GM10248 (cell line): Measurements from ENCODE around the gene CCNJ.

Experiments
- CTCF ChIA-PET: fragments of 300-600 bp; sonication (Branson Sonifier 250); formaldehyde crosslinking; extraction: SDS; loops from one replicate; lab custom pipeline; 2021; ENCODE audit warnings: antibody characterized with exemption; lab: Yijun Ruan, JAX
- POLR2A ChIA-PET: fragments of 350-650 bp; sonication (Branson Sonifier 250); formaldehyde crosslinking; extraction: SDS; loops from one replicate; lab custom pipeline; 2020; ENCODE audit warnings: antibody characterized with exemption; lab: Yijun Ruan, JAX
- DNase-seq: peaks from one replicate; pipeline ENCODE4 v3.0.0; 2012; ENCODE audit errors: extremely low spot score
- TF ChIP-seq, protein P1 (sequence below): IDR thresholded peaks from 2 replicates; pipeline ENCODE4 v1.5.1; 2012; ENCODE audit warnings: mild to moderate bottlenecking, low read depth; ENCODE audit errors: extremely low read depth, missing control alignments, control extremely low read depth

Gene CCNJ

DNA sequence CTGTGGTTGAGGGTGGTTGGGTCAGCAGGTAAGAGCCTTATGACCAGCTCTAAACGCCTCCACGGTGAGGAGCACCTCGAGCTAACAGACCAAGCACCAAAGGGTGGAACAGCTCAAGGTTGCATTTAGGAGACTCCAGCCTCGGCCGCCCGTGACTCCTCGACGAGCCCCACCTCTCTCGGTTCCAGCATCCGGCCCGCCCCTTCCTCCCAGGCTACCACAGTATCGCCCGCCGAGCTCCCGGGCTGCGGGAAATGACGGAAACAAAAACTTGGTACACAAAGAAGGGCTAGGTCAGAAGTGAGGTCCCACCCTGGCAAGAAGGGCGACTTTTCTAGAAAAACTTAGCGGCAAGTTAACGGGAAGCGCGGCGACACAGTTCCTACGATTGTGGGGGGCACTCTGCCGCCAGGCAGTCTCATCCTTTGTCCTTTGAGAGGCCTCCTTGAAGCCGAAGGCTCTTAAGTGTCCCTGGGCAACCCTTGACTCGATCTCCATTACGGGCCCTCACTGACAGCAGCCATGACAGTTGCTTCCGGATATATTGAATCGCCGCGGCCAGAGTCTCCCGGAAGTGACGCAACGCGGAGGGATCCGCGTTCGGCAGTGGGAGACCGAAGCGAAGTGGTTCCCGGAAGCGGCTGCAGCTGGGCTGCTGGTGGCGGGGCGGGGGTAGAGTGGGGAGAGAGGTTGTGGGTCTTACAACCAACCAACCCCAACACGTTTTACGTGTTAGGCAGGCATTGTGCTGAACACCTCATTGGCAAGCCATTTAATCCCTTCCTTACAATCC lies 46.5 kb downstream of the CCNJ start:
- DNase-seq: peak; percentile 91
- ChIA-PET CTCF (interaction anchor here (0.9 to 1.1 kb wide), 4 partner anchors 14 to 140 kb away, joined by 3 to 5 read pairs (median 3); partner anchors contain the start of gene ZNF518A), POLR2A (interaction anchor here (1.9 kb wide), 1 partner anchor 40 kb away, joined by 13 read pairs; the partner anchor contains the start of gene ZNF518A)
- TF ChIP-seq, protein P1, sequence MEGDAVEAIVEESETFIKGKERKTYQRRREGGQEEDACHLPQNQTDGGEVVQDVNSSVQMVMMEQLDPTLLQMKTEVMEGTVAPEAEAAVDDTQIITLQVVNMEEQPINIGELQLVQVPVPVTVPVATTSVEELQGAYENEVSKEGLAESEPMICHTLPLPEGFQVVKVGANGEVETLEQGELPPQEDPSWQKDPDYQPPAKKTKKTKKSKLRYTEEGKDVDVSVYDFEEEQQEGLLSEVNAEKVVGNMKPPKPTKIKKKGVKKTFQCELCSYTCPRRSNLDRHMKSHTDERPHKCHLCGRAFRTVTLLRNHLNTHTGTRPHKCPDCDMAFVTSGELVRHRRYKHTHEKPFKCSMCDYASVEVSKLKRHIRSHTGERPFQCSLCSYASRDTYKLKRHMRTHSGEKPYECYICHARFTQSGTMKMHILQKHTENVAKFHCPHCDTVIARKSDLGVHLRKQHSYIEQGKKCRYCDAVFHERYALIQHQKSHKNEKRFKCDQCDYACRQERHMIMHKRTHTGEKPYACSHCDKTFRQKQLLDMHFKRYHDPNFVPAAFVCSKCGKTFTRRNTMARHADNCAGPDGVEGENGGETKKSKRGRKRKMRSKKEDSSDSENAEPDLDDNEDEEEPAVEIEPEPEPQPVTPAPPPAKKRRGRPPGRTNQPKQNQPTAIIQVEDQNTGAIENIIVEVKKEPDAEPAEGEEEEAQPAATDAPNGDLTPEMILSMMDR: no peak

DNA sequence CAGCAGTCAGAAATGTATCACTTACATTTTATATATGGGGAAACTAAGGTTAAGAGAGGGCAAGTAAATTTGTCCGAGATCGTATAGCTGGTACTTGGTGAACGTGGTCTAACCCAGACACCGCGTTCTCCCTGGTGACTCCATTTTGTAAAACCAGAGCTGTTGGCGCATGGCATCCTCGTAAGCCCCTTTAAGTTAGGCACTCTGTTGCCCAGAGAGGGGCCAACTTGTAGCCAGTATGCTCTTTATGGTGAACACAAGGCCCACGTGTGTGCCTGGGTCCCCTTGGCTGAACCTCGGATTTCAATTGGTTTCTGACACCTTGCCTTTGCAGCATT lies 47.0 kb downstream of the CCNJ start:
- TF ChIP-seq, protein P1: no peak
- POLR2A ChIA-PET: interaction anchor here (1.9 kb wide), 1 partner anchor 40 kb away, joined by 13 read pairs; the partner anchor contains the start of gene ZNF518A
- CTCF ChIA-PET: no interaction called here
- no peak for DNase-seq

DNA sequence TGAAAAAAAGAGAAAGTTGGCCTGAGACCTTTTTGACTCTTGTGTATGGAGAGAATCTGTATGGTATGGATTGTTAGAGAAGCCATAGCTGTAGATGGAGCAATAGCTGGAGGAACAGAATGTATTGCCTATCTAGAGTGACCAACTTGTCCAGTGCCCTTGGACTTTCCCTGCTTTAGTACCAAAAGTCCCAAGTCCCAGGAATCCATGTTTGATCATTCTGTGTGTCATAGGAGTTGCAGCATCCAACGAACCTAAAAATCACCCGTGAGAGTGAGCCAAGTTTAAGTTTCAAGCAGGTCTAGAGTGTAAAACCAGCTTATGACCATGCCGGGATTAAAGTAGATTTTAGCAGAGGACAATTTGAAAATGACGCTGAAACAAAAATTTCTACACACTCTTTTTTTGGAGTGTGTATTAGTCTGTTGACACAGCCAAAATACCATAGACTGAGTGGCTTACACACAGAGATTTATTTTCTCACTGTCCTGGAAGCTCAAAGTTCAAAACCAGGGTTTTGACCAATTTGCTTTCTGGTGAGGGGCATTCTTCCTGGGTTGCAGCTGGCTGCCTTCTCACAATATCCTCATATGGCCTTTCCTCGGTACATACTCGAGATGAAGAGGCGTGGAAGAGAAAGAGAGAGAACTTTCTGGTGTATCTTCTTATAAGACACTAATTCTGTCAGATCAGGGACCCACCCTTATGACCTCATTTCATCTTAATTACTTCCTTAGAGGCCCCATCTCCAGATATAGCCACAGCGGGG lies 49.8 kb downstream of the CCNJ start:
- CTCF ChIA-PET: interaction anchor here (1.1 to 1.3 kb wide), 2 partner anchors 22 to 137 kb away, joined by 3 to 5 read pairs; no protein-coding TSS in a partner anchor
- POLR2A ChIA-PET: no interaction called here
- no peak for DNase-seq
- TF ChIP-seq, protein P1: no peak

DNA sequence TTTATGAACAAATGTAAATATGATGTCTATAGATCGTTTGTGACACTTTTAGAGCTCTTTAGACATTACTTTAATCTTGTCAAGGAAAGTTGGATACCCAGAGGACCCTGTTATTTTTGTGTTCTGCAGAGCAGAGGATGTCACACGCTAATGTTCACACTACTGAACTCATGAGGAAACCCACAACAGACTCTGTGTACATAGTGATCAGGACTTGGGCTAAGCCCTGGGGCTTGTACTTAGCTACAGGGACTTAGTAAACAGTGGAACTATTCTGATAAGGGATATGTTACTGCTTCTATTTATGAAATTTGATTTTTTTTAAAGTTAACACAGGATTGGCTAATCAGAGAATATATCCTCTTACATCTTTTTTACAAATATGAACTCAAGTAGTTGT lies 50.6 kb downstream of the CCNJ start:
- CTCF ChIA-PET: interaction anchor here (1.1 to 1.3 kb wide), 5 partner anchors 19 to 136 kb away, joined by 3 to 5 read pairs (median 3); no protein-coding TSS in a partner anchor
- DNase-seq: no peak
- POLR2A ChIA-PET: no interaction called here

DNA sequence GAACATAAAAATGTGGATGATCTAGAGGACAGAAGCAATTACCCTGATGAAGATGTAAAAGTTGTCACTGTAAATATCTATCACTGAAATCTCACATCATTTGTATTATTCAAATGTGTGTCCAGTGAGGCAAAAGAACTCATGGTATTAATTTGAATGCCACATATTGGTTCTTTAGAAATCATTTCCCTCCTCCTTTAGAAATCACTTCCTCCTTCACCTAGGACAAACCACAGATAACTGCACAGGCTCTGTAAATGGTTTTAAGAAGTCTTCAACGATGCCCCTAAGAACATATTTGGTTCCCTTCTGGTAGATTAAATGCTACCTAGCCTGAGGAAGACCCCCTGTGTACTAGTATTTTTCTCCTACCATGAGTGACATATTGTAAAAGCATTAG lies 53.6 kb downstream of the CCNJ start:
- ChIA-PET POLR2A (no interaction called here), CTCF (interaction anchor here (1.0 to 2.0 kb wide), 3 partner anchors 10 to 22 kb away, joined by 3 to 6 read pairs (median 5); no protein-coding TSS in a partner anchor)
- DNase-seq: no peak
- TF ChIP-seq, protein P1: no peak

More for the DNA sequence above, 50.6 kb downstream of the CCNJ start:
- TF ChIP-seq, protein P1: no peak

DNA sequence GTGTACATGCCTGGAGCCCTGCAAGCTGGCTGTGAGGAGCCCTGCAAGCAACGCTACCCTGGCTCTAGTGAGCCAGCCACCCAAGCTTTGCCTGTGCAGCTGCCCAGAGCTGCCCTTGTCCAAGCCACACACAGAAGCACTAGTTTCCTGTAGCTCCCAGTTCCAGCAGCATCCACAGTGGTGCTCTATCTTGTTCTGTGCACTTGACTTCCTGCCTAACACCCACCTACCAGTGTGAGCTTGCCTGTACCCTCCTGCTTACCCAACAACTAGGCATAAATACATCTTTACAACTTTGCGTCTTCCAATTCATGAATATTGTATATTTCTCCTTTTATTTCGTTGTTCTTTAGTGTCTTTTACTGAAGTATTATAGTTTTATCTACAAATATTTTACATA lies 54.5 kb downstream of the CCNJ start:
- POLR2A ChIA-PET: interaction anchor here (0.6 kb wide), 1 partner anchor 199 kb away, joined by 3 read pairs; no protein-coding TSS in a partner anchor
- CTCF ChIA-PET: interaction anchor here (1.0 to 2.0 kb wide), 3 partner anchors 9 to 132 kb away, joined by 3 to 6 read pairs (median 3); no protein-coding TSS in a partner anchor
- TF ChIP-seq, protein P1: no peak
- DNase-seq: no peak
